ENCODE measurements around the gene OR10A6. TPM values are rescaled to one million over a fixed set of nuclear protein-coding genes. Genes with fewer than 3 reads are reported as not detected.

OR10A6 gene, protein sequence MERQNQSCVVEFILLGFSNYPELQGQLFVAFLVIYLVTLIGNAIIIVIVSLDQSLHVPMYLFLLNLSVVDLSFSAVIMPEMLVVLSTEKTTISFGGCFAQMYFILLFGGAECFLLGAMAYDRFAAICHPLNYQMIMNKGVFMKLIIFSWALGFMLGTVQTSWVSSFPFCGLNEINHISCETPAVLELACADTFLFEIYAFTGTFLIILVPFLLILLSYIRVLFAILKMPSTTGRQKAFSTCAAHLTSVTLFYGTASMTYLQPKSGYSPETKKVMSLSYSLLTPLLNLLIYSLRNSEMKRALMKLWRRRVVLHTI
- not detected in 2 replicates for polyA plus RNA-seq (2013)

DNA sequence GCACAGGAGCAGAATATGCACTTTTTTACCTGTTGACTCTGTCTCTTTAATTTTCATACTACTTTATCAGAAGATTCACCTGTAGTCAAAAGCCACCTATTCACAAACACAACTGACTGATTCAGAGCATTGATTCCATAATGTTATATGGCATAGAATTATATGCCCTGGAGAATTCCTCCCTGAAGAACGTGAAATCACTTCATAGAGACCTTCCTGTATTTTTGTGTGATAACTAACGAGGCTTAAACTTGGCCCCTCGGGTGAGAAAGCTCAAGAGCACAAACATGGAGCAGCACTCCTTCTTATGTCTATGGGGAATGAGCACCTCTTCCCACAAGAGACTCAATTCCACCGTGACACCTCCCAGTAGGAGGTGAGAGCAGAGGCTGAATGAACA, at the start of gene OR10A6:
TSS of gene OR10A6 (minus strand) at position 101 of the 400 bp plus-strand sequence. CDS start 2,606 bp downstream, outside the sequence.
- WGBS (ENCODE audit: extremely low coverage, insufficient coverage, insufficient read length) = no CpG with 5 or more reads among the region's 4 CpGs
- no peak within 1 kb of the TSS for H3K4me2 ChIP-seq (ENCODE audit: low read length)
- no peak within 1 kb of the TSS for H3K4me3 ChIP-seq (ENCODE audit: low read depth, low read length)

DNA sequence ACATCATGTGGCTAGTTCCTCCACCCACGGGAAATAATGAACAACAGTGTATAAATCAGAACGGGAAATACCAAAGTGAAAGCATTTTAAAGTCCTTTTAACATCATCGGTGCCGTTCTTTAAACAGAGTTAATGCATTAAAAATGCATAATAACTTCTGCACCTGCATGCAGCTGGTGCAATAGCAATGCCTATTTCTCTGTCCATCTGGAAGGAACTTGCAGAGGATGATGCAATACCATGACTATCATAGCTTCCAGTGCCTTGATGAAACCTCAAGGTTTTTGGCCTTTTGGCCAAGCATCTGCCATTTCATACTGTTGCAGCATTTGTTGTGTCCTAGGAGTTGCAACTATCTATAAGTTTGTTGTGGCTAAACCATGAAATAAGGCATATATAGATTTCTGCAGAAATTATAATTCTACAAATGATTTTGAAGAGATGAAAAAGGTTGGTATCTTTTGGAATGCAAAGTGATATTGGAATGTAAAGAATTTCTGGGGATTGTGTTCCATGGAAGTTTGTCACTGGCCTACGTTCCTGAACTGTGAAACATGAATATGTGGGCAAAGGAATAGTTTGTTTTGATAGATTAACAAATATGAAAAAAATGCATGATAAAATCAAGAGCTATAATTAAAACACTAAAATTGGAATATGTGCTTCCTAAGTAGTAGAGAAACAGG, 46.3 kb upstream of the OR10A6 start:
- Histone ChIP-seq H3K36me3 (ENCODE audit: control insufficient read depth in 1 of 2, insufficient read depth in 2 of 2, low read length in 2 of 2) (no peaks in the 10 kb centered on the region), H3K4me1 (ENCODE audit: control insufficient read depth in 1 of 2, insufficient read depth in 2 of 2, low read length in 2 of 2) (peaks cover 3 to 5% of the 10 kb centered on the region in 2 experiments), H2BK5ac (ENCODE audit: low read depth, low read length, poor library complexity) (no peak overlapping the region), H3K18ac (ENCODE audit: low read length) (no peak overlapping the region), H3K79me1 (ENCODE audit: low read length) (no peaks in the 10 kb centered on the region), H3K4me2 (ENCODE audit: low read length) (no peak overlapping the region), H3K9me3 (ENCODE audit: insufficient read depth, low read depth, low read length) (no peaks in the 10 kb centered on the region), H3K9ac (ENCODE audit: low read length) (no peak overlapping the region), H3K4me3 (ENCODE audit: low read depth, low read length) (no peak overlapping the region), H3K14ac (ENCODE audit: low read length) (no peak overlapping the region), H2BK12ac (ENCODE audit: low read length) (no peak overlapping the region), H2BK120ac (ENCODE audit: insufficient read depth, low read length, poor library complexity) (no peak overlapping the region), H3K23ac (ENCODE audit: low read length) (no peak overlapping the region), H3K27ac (ENCODE audit: low read depth, low read length) (no peak overlapping the region), H3K27me3 (ENCODE audit: insufficient read depth, low read length) (no peaks in the 10 kb centered on the region), H4K8ac (ENCODE audit: low read depth, low read length) (no peak overlapping the region), H4K91ac (ENCODE audit: low read depth, low read length) (no peak overlapping the region), H2AFZ (ENCODE audit: insufficient read depth, low read length, poor library complexity) (no peak overlapping the region), H4K12ac (ENCODE audit: low read depth, low read length) (no peak overlapping the region), H2AK5ac (ENCODE audit: low read length) (no peak overlapping the region), H3K79me2 (ENCODE audit: control insufficient read depth, insufficient read depth, low read length, poor library complexity) (no peaks in the 10 kb centered on the region), H3K4ac (ENCODE audit: low read depth, low read length) (no peak overlapping the region)
- DNase-seq = peak; percentile 59 to 88
- WGBS (ENCODE audit: extremely low coverage, insufficient coverage, insufficient read length) = no CpG with 5 or more reads among the region's 5 CpGs

More for the DNA sequence above, at the start of gene OR10A6:
- Histone ChIP-seq H2BK5ac (ENCODE audit: low read depth, low read length, poor library complexity) (no peak within 1 kb of the TSS), H2AK5ac (ENCODE audit: low read length) (no peak within 1 kb of the TSS), H3K4ac (ENCODE audit: low read depth, low read length) (no peak within 1 kb of the TSS), H3K27ac (ENCODE audit: low read depth, low read length) (no peak within 1 kb of the TSS), H3K36me3 (ENCODE audit: control insufficient read depth in 1 of 2, insufficient read depth in 2 of 2, low read length in 2 of 2) (no peaks in the 10 kb centered on the region), H4K91ac (ENCODE audit: low read depth, low read length) (no peak within 1 kb of the TSS), H3K9ac (ENCODE audit: low read length) (no peak within 1 kb of the TSS), H3K79me1 (ENCODE audit: low read length) (no peaks in the 10 kb centered on the region), H3K18ac (ENCODE audit: low read length) (no peak within 1 kb of the TSS), H2BK120ac (ENCODE audit: insufficient read depth, low read length, poor library complexity) (no peak within 1 kb of the TSS), H3K27me3 (ENCODE audit: insufficient read depth, low read length) (no peaks in the 10 kb centered on the region), H3K79me2 (ENCODE audit: control insufficient read depth, insufficient read depth, low read length, poor library complexity) (no peaks in the 10 kb centered on the region), H3K9me3 (ENCODE audit: insufficient read depth, low read depth, low read length) (peaks cover 1% of the 10 kb centered on the region), H3K23ac (ENCODE audit: low read length) (peak within 1 kb of the TSS; percentile 98), H4K8ac (ENCODE audit: low read depth, low read length) (no peak within 1 kb of the TSS), H3K14ac (ENCODE audit: low read length) (no peak within 1 kb of the TSS), H2AFZ (ENCODE audit: insufficient read depth, low read length, poor library complexity) (no peak within 1 kb of the TSS), H2BK12ac (ENCODE audit: low read length) (no peak within 1 kb of the TSS), H3K4me1 (ENCODE audit: control insufficient read depth in 1 of 2, insufficient read depth in 2 of 2, low read length in 2 of 2) (no peaks in the 10 kb centered on the region), H4K12ac (ENCODE audit: low read depth, low read length) (no peak within 1 kb of the TSS)
- no peak for DNase-seq

DNA sequence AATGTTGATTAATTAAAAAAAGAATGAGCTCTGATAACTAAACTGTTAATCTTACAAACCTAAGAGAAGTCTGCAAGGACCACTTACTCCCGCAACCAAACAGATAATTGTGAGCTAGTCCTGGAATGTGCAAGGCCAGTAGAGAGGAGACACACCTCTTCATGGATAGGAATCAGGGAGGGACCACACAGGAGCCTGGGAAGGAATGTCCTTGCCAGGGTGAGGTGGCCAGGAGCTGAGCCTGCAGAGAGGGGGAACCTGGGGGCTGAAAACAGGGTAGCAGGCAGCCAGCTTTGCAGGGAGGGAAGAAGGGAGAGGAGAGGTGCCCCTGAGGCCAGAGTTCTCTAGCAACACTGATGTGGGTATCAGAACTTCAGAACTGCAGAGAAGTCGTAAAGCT, 43.6 kb upstream of the OR10A6 start:
- H3K4me2 ChIP-seq (ENCODE audit: low read length) = no peak overlapping the region
- H3K14ac ChIP-seq (ENCODE audit: low read length) = no peak overlapping the region
- no peak overlapping the region for H3K27ac ChIP-seq (ENCODE audit: low read depth, low read length)
- WGBS (ENCODE audit: extremely low coverage, insufficient coverage, insufficient read length) = no CpG with 5 or more reads among the region's 2 CpGs
- H4K8ac ChIP-seq (ENCODE audit: low read depth, low read length) = no peak overlapping the region
- peaks cover 2% of the 10 kb centered on the region for H3K79me1 ChIP-seq (ENCODE audit: low read length)
- no peak overlapping the region for H2BK120ac ChIP-seq (ENCODE audit: insufficient read depth, low read length, poor library complexity)
- H4K12ac ChIP-seq (ENCODE audit: low read depth, low read length) = no peak overlapping the region
- H3K4ac ChIP-seq (ENCODE audit: low read depth, low read length) = no peak overlapping the region
- H3K79me2 ChIP-seq (ENCODE audit: control insufficient read depth, insufficient read depth, low read length, poor library complexity) = no peaks in the 10 kb centered on the region
- H2AK5ac ChIP-seq (ENCODE audit: low read length) = no peak overlapping the region
- no peak overlapping the region for H3K18ac ChIP-seq (ENCODE audit: low read length)
- no peak overlapping the region for H3K23ac ChIP-seq (ENCODE audit: low read length)
- no peak overlapping the region for H4K91ac ChIP-seq (ENCODE audit: low read depth, low read length)
- no peak overlapping the region for H3K4me3 ChIP-seq (ENCODE audit: low read depth, low read length)
- H2AFZ ChIP-seq (ENCODE audit: insufficient read depth, low read length, poor library complexity) = no peak overlapping the region
- peaks cover 3 to 11% of the 10 kb centered on the region in 2 experiments for H3K4me1 ChIP-seq (ENCODE audit: control insufficient read depth in 1 of 2, insufficient read depth in 2 of 2, low read length in 2 of 2)
- H3K27me3 ChIP-seq (ENCODE audit: insufficient read depth, low read length) = no peaks in the 10 kb centered on the region
- no peaks in the 10 kb centered on the region for H3K36me3 ChIP-seq (ENCODE audit: control insufficient read depth in 1 of 2, insufficient read depth in 2 of 2, low read length in 2 of 2)
- DNase-seq = peak in 1 of 2 donors; percentile 39
- H3K9me3 ChIP-seq (ENCODE audit: insufficient read depth, low read depth, low read length) = no peaks in the 10 kb centered on the region
- H2BK12ac ChIP-seq (ENCODE audit: low read length) = no peak overlapping the region
- H2BK5ac ChIP-seq (ENCODE audit: low read depth, low read length, poor library complexity) = no peak overlapping the region
- no peak overlapping the region for H3K9ac ChIP-seq (ENCODE audit: low read length)

DNA sequence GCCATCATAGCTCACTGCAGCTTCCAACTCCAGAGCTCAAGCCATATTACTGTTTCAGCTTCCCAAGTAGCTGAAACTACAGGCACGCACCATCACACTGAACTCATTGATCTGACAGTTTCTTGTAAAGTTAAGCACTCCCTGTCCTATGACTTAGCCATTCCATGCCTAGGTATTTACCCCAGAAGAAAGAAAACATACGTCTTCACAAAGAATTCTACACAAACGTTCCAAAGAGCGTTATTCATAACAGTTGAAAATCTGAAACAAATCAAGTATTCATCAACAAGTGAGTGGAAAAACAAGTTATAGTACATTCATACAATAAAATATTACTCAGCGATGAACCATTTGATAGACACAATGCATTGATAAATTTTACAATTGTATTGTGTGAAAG, 41.9 kb upstream of the OR10A6 start:
- Histone ChIP-seq H2BK5ac (ENCODE audit: low read depth, low read length, poor library complexity) (no peak overlapping the region), H2BK12ac (ENCODE audit: low read length) (no peak overlapping the region), H2AK5ac (ENCODE audit: low read length) (no peak overlapping the region), H3K9ac (ENCODE audit: low read length) (no peak overlapping the region), H3K14ac (ENCODE audit: low read length) (no peak overlapping the region), H3K36me3 (ENCODE audit: control insufficient read depth in 1 of 2, insufficient read depth in 2 of 2, low read length in 2 of 2) (no peaks in the 10 kb centered on the region), H3K79me2 (ENCODE audit: control insufficient read depth, insufficient read depth, low read length, poor library complexity) (no peaks in the 10 kb centered on the region), H3K4me2 (ENCODE audit: low read length) (no peak overlapping the region), H3K4me3 (ENCODE audit: low read depth, low read length) (no peak overlapping the region), H3K27ac (ENCODE audit: low read depth, low read length) (no peak overlapping the region), H2BK120ac (ENCODE audit: insufficient read depth, low read length, poor library complexity) (no peak overlapping the region), H3K23ac (ENCODE audit: low read length) (no peak overlapping the region), H3K9me3 (ENCODE audit: insufficient read depth, low read depth, low read length) (no peaks in the 10 kb centered on the region), H3K4ac (ENCODE audit: low read depth, low read length) (no peak overlapping the region), H3K27me3 (ENCODE audit: insufficient read depth, low read length) (no peaks in the 10 kb centered on the region), H4K12ac (ENCODE audit: low read depth, low read length) (no peak overlapping the region), H4K91ac (ENCODE audit: low read depth, low read length) (no peak overlapping the region), H3K4me1 (ENCODE audit: control insufficient read depth in 1 of 2, insufficient read depth in 2 of 2, low read length in 2 of 2) (peaks cover 8 to 12% of the 10 kb centered on the region in 2 experiments), H4K8ac (ENCODE audit: low read depth, low read length) (no peak overlapping the region), H3K79me1 (ENCODE audit: low read length) (peaks cover 4% of the 10 kb centered on the region), H2AFZ (ENCODE audit: insufficient read depth, low read length, poor library complexity) (peak overlapping the region; percentile 41), H3K18ac (ENCODE audit: low read length) (no peak overlapping the region)
- peak in 1 of 2 donors; percentile 64 for DNase-seq
- WGBS (ENCODE audit: extremely low coverage, insufficient coverage, insufficient read length) = no CpG with 5 or more reads among the region's 5 CpGs
